Measurements from ENCODE around the gene COPS2.
"Not testable (repeated sequence)": the region's sequence is repeated elsewhere in the genome, so short reads cannot be mapped to it uniquely, and the experiment has no call there.

Gene COPS2

DNA sequence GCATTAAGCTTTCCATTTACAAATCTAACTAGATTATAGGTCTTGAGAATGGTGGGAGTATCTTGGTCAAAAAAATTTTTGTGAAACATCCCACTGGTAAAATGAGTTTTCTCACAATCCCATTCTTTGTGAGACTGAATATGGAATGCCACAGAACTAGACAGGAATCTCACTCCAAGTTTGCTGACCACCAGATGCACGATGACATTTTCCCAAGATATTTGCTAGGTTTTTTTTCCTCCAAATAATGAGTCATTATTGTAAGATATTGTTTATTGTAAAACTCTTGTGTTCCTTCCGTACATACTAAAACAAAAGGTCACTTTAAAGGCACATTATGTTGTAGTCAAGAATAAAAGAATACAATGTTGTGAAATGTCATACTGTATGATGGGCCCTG lies 53.9 kb downstream of the COPS2 start:
- no peak for DNase-seq

DNA sequence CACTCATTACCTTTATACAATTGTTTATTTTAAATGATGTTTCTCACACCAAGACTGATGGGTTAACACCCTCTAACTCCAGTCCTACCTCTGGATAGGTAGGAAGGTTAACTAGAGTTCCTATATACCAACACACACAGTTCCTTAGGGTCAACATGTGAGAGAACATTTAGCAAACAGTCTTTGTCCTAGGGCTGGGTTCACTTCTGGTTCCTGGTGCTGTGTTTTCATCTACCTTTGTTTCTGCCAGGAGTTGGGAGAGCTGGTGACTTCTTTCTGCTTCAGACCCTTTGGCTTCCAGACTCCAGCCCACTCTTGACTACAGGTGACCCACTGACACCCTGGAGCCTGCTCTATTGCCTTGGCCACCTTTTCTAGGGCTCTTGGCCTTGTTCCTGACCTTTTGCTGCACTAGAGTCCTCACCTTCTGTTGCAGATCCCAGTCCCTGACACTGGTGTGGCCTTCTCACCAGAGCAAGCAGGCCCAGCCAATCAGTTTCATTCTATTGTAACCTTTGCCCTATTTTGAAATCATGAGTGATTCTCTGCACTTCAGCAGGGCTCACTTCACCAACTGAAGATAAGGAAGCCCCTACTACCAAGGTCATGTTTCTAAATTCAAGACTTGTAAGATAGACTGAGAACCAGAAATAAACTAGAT lies 59.2 kb downstream of the COPS2 start:
- no peak for DNase-seq

DNA sequence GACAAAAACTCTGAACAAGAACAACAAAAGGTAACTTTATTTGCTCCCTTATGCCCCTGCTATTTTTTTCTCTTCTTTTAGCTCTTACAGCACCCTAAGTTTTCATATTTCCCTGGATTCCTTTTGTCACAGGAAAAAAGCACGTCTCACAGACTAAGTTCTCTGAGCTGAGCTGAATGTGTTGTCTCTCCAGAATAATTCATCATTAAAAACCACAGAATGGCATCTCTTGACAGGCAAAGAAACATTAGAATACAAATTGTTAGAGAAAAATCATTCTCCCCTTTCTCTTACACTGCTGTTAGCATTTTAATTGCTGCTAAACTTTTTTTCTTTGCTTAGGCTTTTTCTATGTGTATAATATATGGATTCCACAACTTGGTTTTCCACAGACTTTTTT lies 60.5 kb downstream of the COPS2 start:
- DNase-seq: no peak

DNA sequence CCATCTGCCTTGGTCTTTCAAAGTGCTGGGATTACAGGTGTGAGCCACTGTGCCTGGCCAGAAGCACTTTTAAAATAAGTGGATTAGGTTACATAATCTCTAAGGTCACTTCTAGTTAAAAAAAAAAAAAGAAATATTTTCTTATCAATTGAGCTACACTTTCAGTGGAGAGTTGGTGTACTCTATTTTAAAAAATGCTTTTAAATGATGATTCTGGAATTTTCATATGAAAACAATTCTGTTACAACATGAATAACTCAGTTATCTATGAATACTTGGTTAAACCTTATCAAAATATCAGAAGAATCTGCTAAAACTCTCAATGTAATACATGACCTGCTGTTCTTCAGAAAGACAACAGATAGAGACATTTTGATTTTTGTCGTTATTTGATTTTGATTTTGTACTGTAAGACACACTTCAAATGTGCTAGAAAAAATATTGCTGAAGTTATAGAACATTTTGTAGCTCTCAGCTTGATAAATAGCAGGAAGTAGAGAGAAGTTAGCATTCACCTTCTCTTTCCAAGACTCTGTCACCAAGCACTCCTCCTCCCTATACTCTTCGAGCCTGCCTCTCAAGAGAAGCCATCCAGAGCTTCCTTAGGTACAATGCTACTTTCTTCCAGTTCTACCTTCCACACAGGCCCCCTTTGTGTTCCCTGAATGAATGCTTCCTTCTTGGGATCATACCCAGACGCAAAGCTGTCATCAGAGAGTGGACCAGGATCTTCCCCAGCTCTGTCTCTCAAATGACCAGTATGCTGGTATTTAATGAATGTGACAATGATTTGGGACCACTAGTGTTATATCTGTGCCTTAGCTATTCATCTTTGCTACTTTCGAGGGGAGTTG lies 61.9 kb downstream of the COPS2 start:
- DNase-seq: no peak

DNA sequence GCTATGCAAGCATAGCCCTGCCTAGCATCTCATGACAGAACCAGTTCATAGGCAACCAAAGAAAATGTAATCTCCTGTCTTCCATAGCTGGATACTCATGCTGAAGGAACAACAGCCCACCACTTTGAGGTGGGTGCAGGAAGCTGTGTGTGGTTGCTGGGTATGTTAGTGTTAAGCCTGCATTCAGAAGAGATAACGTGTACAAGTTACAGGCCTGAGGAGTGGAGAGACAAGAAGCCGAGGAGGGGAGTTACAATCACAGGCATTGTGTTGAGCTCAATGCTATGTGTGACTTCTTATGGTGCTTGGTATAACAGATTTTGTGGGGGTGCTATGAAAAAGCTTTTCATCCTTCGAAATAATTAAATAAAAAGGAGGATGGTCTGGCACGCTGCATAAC lies 66.4 kb downstream of the COPS2 start:
- DNase-seq: no peak

DNA sequence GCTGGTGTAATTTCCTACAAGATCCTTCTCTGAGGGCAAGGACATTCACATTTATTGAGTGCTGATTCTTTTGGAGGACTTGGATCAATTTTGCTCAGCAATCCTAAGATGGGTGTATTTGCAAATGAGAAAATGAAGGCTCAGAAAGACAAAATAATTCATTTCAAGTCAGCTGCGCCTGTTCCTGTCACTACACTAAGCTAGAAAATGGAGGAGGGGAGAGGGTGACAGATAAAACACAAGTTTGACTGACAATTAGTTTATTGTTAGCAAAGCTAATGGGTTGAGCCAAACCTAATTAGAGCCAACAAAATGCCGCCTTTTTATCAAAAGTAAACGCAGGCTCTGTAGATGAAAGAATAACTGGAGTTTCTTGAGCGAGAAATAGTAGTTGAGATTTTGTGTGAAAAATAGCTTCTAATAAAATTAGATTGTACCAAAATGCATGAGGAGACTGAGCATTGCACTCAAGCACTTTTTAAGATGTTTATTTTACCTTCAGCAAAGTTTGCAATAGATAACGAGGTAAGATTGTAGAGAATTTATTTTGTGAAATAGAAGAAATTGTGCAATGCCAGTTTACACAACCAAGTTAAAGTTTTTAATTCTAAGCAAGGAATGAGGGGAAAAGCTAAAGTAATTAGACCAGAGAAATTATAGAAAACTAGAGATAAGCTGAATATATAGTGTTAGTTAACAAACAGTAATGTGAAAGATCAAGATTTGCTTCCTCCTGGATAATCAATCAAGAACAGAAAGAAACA lies 69.5 kb downstream of the COPS2 start:
- DNase-seq: no peak

DNA sequence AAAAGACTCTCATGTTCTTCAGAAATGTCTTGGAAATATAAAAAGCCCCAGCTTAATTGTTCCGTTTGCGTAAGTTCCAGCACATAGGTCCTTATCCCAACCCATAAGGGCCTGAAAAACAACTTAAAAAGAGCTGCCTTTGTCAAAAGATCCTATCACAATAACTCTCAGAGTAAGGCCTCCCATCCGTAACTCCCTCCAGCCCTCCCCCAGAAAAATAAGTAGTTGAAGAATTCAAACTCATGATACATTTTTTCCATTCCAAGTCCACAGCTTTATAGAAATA lies 71.2 kb downstream of the COPS2 start:
- DNase-seq: no peak

DNA sequence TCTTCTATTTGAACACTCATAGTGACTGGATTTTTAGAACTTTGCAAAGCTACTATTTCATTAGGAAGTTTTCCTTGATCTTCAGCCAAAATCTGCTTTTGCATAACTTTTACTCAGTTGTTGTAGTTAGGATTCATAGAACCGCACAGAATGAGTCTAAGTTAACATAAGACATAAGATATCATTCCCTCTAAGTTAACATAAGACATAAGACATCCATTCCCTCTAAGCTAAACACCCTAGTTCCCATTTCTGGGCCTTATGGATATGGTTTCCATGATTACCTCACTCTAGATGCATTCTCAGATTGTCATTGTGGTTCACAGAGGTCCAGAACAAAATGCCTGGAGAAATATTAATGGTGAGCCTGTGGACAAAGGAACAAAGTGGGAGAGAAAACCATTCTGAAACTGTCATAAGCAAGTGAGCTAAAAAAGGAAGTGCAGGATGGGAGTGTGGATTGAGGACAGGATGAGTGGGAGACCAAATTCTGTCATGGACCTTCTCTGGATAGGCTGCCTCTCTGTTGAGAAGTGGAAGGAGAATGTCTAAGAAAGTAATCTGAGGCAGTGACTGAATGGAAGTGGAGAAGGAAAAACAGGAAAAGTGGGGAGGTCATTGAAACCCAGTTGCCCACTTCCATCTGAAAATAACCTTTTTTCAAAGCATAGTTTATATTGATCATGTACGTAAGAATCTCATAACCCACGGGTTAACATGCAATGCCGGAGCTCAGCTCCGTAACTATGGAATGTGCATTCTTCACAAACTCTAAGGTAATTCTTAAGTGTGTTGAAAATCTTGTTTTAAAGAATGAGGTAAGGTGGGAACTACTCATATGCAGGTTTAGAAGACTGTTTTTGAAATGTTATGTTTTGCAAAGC lies 71.8 kb downstream of the COPS2 start:
- no peak for DNase-seq

DNA sequence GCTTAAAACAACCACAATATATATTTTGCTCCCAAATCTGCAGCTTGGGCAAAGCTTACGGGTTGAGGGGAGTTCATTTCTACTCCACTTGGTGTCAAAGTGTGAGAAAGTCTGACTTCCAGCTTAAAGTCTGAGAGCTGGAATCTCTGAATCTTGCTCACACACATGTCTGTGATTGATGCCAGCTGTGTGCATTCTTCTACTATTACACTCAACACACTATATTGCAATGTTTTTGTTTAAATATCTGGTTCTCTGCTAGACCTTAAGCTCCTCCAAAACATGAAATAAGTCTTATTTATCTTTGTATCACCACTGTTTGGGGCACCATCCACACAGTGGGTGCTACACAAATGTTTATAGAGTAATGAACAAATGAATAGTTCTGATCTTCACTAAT lies 72.4 kb downstream of the COPS2 start:
- no peak for DNase-seq

DNA sequence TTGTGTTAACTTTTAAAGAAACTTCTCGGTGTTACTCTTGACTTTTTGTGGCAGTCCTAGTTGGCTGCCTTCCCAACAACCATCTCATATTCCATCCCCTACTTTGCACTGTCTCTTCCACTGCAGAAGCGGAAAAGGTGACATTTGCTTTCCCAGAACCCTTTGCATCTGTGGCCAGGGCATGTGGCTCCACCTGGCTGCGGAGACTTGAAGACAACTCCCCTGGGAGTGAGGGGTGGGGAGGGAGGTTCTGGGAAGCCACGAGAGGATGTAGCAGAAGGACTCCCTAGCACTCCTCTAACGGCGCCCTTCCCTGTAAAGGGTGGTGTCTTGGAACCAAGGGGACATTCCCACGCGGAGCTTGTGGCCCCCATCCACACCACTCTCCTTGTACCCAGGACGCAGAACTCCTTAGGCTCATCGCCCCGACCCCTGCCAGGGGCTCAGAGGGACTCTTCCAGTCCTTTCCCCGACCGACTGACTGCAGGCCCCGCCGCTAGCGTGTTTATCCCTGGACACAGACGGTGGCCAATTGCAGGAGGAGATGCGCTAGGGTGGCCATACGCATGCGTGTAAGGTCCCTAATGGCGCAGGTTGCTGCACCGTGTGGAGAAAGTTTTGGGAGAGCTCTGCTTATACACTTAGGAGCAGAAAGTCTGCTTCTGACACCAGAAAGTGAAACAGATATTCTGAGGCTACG lies 75.9 kb downstream of the COPS2 start:
- no peak for DNase-seq

DNA sequence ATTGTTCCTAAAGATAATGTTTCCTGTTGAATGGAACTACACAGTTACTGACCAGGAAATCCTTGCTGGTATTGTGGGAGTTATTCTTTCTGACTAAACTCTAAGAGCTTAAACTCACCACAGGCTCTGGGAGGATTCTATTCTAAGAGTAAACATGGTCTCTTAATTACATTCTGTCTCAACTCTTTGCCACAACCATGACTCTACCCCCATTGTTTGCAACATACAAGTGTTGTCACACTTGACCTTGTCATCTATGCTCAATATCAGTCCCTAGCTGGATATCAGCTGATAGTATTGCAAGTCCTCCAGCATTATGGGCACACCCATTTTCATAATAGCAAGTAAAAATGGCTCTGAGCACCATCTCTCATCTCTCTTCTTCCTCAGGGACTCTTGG lies 79.5 kb downstream of the COPS2 start:
- DNase-seq: no peak

DNA sequence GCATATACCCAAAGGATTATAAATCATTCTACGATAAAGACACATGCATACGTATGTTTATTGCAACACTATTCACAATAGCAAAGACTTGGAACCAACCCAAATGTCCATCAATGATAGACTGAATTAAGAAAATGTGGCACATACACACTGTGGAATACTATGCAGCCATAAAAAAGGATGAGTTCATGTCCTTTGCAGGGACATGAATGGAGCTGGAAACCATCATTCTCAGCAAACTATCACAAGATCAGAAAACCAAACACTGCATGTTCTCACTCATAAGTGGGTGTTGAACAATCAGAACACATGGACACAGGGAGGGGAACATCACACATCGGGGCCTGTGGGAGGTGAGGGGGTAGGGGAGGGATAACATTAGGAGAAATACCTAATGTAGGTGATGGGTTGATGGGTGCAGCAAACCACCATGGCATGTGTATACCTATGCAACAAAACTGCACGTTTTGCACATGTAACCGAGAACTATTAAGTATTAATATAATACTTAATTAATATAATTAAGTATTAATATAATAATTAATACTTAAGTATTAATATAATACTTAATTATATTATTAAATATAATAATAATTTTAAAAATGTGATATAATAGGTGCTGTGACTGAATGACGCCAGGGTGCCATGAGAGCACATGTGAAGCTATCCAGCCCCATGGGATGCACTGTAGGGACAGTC lies 80.7 kb downstream of the COPS2 start:
- not testable (repeated sequence) for DNase-seq
